Measurements from ENCODE around the gene PDK4. TPM values are rescaled to one million over a fixed set of nuclear protein-coding genes. Genes with fewer than 3 reads are reported as not detected.
"Not testable (repeated sequence)": the region's sequence is repeated elsewhere in the genome, so short reads cannot be mapped to it uniquely, and the experiment has no call there.

The PDK4 gene
- total RNA-seq, 3 donors from 2014 or later: 36.2 to 224 (median 50.6) TPM

DNA sequence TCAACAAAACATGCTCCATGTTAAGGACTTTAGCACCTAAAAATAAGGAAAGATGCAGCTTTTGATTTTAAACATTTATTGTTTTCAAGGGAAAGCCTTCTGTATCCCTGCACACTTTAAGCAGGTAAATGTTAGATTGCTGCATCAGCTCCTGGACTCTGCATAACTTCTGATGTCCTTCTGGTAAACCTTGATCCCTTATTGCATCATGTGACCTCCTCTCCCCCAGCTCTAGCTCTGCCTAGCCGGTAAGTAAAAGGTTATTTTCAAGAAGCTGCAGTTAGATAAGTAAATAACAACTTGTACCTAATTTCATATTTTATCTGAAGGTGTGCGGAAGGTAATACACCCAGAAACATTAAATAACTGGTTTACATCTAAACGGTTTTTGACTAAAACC, 37.5 kb downstream of the PDK4 start:
- no peaks in the 10 kb centered on the region for H3K4me1 ChIP-seq (ENCODE audit: low read depth)
- no peaks in the 10 kb centered on the region for H3K9me3 ChIP-seq
- no peak overlapping the region for H3K4me3 ChIP-seq
- TF ChIP-seq CTCF (IDR thresholded peaks at IDR 0.05): no peak
- ATAC-seq (no peak), DNase-seq (no peak)
- intact Hi-C loops (cut with DNase I, micrococcal nuclease): no loop called here
- H3K36me3 ChIP-seq (ENCODE audit: low read depth): no peaks in the 10 kb centered on the region

DNA sequence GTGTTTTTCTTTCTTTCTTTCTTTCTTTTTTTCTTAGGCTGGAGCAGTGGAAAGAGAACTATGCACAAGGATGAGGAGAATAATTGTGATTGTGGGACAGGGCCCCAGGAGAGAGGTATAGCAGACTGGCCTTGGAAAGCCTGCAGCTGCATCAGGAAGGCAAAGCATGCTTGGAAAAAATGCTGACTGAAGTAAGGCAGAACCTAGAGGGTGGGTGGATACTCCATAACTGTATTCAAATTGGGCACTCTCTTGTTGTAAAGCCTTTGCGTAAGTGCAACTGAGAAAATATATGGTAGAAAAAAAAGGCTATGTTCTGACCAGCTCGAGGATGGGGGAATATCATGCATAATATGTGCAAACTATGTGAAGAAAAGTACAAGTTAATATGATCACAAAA, 39.5 kb downstream of the PDK4 start:
- ATAC-seq (no peak), DNase-seq (no peak)
- intact Hi-C loops (cut with DNase I, micrococcal nuclease): no loop called here
- Histone ChIP-seq H3K9me3 (no peaks in the 10 kb centered on the region), H3K4me3 (no peak overlapping the region), H3K36me3 (ENCODE audit: low read depth) (no peaks in the 10 kb centered on the region), H3K4me1 (ENCODE audit: low read depth) (no peaks in the 10 kb centered on the region)
- no peak for TF ChIP-seq CTCF (IDR thresholded peaks at IDR 0.05)

GRCh38 chr7:95553939-95554338, 42.4 kb downstream of the PDK4 start:
- H3K4me3 ChIP-seq: no peak overlapping the region
- no peaks in the 10 kb centered on the region for H3K36me3 ChIP-seq (ENCODE audit: low read depth)
- DNase-seq: no peak

DNA sequence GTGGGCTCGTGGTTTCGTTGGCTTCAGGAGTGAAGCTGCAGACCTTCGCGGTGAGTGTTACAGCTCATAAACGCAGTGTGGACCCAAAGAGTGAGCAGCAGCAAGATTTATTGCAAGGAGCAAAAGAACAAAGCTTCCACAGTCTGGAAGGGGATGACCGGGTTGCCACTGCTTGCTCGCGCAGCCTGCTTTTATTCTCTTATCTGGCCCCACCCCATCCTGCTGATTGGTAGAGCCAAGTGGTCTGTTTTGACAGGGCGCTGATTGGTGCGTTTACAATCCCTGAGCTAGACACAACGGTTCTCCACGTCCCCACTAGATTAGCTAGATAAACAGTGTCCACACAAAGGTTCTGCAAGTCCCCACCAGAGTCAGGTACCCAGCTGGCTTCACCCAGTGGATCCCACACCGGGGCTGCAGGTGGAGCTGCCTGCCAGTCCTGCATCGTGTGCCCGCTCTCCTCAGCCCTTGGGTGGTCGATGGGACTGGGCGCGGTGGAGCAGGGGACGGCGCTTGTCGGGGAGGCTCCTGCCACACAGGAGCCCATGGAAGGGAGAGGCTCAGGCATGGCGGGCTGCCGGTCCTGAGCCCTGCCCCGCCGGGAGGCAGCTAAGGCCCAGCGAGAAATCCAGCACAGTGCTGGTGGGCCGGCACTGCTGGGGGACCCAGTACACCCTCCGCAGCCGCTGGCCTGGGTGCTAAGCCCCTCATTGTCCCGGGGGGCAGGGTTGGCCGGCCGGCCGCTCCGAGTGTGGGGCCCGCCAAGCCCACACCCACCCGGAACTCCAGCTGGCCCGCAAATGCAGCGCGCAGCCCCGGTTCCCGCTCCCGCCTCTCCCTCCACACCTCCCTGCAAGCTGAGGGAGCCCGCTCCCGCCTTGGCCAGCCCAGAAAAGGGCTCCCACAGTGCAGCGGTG, 44.0 kb downstream of the PDK4 start:
- H3K4me3 ChIP-seq; H3K9me3 ChIP-seq; DNase-seq; H3K36me3 ChIP-seq (ENCODE audit: low read depth); ATAC-seq; intact Hi-C loops (cut with DNase I, micrococcal nuclease): not testable (repeated sequence)
- peaks cover 12% of the 10 kb centered on the region for H3K4me1 ChIP-seq (ENCODE audit: low read depth)

More at GRCh38 chr7:95553939-95554338, 42.4 kb downstream of the PDK4 start:
- ATAC-seq: no peak
- intact Hi-C loops (cut with DNase I, micrococcal nuclease): no loop called here
- H3K9me3 ChIP-seq: no peaks in the 10 kb centered on the region
- no peak for TF ChIP-seq CTCF (IDR thresholded peaks at IDR 0.05)
- peaks cover 12% of the 10 kb centered on the region for H3K4me1 ChIP-seq (ENCODE audit: low read depth)

DNA sequence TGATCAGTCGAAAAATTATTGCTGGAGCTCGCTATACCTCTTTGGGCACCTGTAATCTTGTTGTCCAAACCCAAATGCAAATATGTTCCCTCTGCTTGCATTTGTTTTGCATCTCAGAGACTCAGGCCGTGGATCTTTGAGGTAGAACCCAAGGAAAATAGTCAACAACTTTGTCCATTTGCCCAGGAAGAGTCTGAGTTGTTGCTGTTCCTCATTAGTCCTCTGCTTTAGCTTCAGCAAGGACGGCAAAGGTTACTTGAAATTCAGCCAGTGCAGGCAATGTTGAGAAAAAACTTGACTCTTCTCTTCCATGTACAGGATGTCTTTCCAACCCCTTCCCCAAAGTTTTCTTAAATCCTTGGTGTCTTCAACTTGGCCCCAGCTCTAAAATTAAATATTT, 45.8 kb downstream of the PDK4 start:
- intact Hi-C loops (cut with DNase I, micrococcal nuclease): no loop called here
- Histone ChIP-seq H3K4me3 (no peak overlapping the region), H3K9me3 (no peaks in the 10 kb centered on the region), H3K36me3 (ENCODE audit: low read depth) (no peaks in the 10 kb centered on the region), H3K4me1 (ENCODE audit: low read depth) (peaks cover 13% of the 10 kb centered on the region)
- no peak for TF ChIP-seq CTCF (IDR thresholded peaks at IDR 0.05)
- ATAC-seq (no peak), DNase-seq (no peak)

- no peaks in the 10 kb centered on the region for H3K36me3 ChIP-seq (ENCODE audit: low read depth)
- no peak overlapping the region for H3K4me3 ChIP-seq
- ATAC-seq (peak; percentile 96), DNase-seq (peak; percentile 66 to 85 (median 66))
- intact Hi-C loops (cut with DNase I, micrococcal nuclease): loop anchor here in 1 of 2 donors (5.0 kb wide), 1 partner anchor 47 kb away; the partner anchor contains the start of gene PDK4
- TF ChIP-seq CTCF (IDR thresholded peaks at IDR 0.05): no peak
- H3K4me1 ChIP-seq (ENCODE audit: low read depth): peaks cover 18% of the 10 kb centered on the region
- no peaks in the 10 kb centered on the region for H3K9me3 ChIP-seq
Measured at GRCh38 chr7:95549818-95550529, 46.3 kb downstream of the PDK4 start.

Data from mucosa of descending colon (tissue), 3 donors.